DMS53 (cell line): Measurements from ENCODE around the gene CAPN9.

Source experiments
- DNase-seq: peaks from one replicate; lab custom pipeline; 2025; lab: John Stamatoyannopoulos, UW

Gene CAPN9

DNA sequence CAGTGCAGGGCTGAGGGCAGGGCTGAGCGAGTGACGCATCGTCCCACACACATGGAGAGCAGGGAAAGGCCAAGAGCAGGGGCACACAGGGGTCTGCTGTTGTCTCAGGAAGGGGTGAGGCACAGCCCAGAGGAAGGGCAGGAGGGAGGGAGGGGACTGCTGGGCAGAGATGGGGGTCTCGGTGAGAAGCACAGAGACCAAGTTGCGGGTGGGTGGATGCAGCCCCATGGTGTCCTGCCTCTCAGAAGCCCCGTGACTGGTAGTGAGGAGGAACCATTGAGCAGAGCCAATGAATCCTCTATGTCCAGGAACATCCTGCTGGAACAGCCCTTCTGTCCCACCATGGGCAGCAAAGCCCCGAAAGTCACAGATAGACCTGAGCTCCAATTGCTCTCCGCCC, 103.4 kb downstream of the CAPN9 start:
- no peak for DNase-seq

DNA sequence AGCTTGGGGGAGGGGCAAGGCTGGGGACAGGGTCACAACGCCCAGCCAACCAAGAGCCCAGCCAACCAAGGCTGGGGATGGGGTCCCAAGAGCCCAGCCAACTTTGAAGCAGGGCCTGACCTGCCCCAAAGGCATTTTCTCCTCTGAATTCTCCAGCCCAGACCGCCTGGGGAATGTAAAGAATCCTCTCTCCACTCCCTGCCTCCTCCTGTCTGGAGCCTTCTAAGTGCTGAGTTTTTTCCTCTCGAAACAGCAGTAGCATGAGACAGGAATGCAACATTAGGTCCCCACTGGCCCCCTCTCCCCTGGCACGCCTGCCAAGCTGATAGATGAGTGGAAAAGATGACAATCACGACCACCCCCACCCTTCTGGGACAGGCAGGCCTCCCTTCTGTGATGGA, 104.1 kb downstream of the CAPN9 start:
- DNase-seq = no peak
